K562 (cell line): Measurements from ENCODE around the gene SEC11A. TPM values are rescaled to one million over a fixed set of nuclear protein-coding genes. Genes with fewer than 3 reads are reported as not detected.

Experiments
- ARHGAP35 ChIP-seq: fragments of 450-650 bp; IDR thresholded peaks from 2 replicates; pipeline ENCODE4 v1.6.1; 2018; ENCODE audit not compliant: partially characterized antibody
- ARID2 ChIP-seq: fragments of 450-650 bp; IDR thresholded peaks from 2 replicates; pipeline ENCODE4 v1.6.1; 2017; ENCODE audit warnings: antibody characterized with exemption, mild to moderate bottlenecking
- CCNT2 ChIP-seq: IDR thresholded peaks from 2 replicates; pipeline ENCODE4 v1.6.1; 2011; ENCODE audit warnings: borderline replicate concordance, low read depth, mild to moderate bottlenecking, moderate library complexity, mixed read lengths, low read length; ENCODE audit not compliant: insufficient read length; ENCODE audit errors: extremely low read depth
- CTBP1 ChIP-seq: fragments of 450-650 bp; IDR thresholded peaks from 2 replicates; pipeline ENCODE4 v1.6.1; 2016; ENCODE audit warnings: borderline replicate concordance
- FOXP1 ChIP-seq: sonication (generic); formaldehyde crosslinking; IDR thresholded peaks from 2 replicates; pipeline ENCODE4 v1.8.0; 2022; ENCODE audit warnings: mild to moderate bottlenecking, missing genetic modification reagents
- GABPB1 ChIP-seq: sonication (generic); formaldehyde crosslinking; IDR thresholded peaks from 2 replicates; pipeline ENCODE4 v1.8.0; 2022; ENCODE audit warnings: mild to moderate bottlenecking, missing genetic modification reagents
- HDAC1 ChIP-seq, 2 experiments: fragments of 450-650 bp; IDR thresholded peaks; 2 replicates each; pipeline ENCODE4 v1.6.1; 2016 to 2017; ENCODE audit warnings: inconsistent platforms in 1 of 2, mild to moderate bottlenecking in 1 of 2, moderate library complexity in 1 of 2
- HNRNPLL ChIP-seq: fragments of 200-400 bp; formaldehyde crosslinking; IDR thresholded peaks from 2 replicates; pipeline ENCODE4 v1.6.1; 2017; ENCODE audit warnings: low read length, low read depth, mild to moderate bottlenecking; ENCODE audit not compliant: poor library complexity, severe bottlenecking
- KAT2B ChIP-seq: IDR thresholded peaks from one replicate; pipeline ENCODE4 v1.6.1; 2012; ENCODE audit warnings: low read depth, mild to moderate bottlenecking, control low read depth, inconsistent platforms, low read length, moderate library complexity
- KAT7 ChIP-seq: sonication (generic); formaldehyde crosslinking; IDR thresholded peaks from 2 replicates; pipeline ENCODE4 v1.8.0; 2022; ENCODE audit warnings: missing genetic modification reagents, mild to moderate bottlenecking, borderline replicate concordance
- MEF2A ChIP-seq: IDR thresholded peaks from 2 replicates; pipeline ENCODE4 v1.6.1; 2011; ENCODE audit warnings: low read depth, mild to moderate bottlenecking, low read length, moderate library complexity; ENCODE audit not compliant: control insufficient read depth
- MYC ChIP-seq, 2 experiments: fragments of 250-450 bp in 1 of 2; sonication (Bioruptor Pico) in 1 of 2; IDR thresholded peaks; 2 replicates each; pipeline versions ENCODE4 v1.5.1 to v1.6.1; 2012 to 2021; ENCODE audit warnings: low read depth in 2 of 2, borderline replicate concordance in 1 of 2, improper control_type of control experiment in 1 of 2, low read length in 1 of 2, mild to moderate bottlenecking in 1 of 2, moderate library complexity in 1 of 2
- PHF8 ChIP-seq: fragments of 200-600 bp; sonication (generic); IDR thresholded peaks from 2 replicates; pipeline ENCODE4 v1.6.1; 2012; ENCODE audit warnings: mixed run types, mild to moderate bottlenecking, inconsistent platforms, low read length, moderate library complexity, borderline replicate concordance
- ZFX ChIP-seq: sonication (generic); formaldehyde crosslinking; IDR thresholded peaks from 2 replicates; pipeline ENCODE4 v1.8.0; 2022; ENCODE audit warnings: mild to moderate bottlenecking, missing genetic modification reagents, moderate library complexity
- ZNF431 ChIP-seq: sonication (generic); formaldehyde crosslinking; IDR thresholded peaks from 2 replicates; pipeline ENCODE4 v1.8.0; 2022; ENCODE audit warnings: mild to moderate bottlenecking, missing genetic modification reagents
- polyA plus RNA-seq, 8 experiments: library from polyadenylated mRNA; depleted of rRNA in 4 of 8; stranded (reverse) in 5 of 8; unstranded in 3 of 8; fragments of >200 nt; fragmentation: Nextera tagmentation in 2 of 8; fragmentation: Illumina TruSeq in 1 of 8; extraction: Ambion mirVana in 2 of 8; extraction: Trizol in 1 of 8; gene quantifications; 2 replicates each; pipeline versions ENCODE4 v1.2.1 to v1.2.3, GENCODE V29; 2011 to 2014; ENCODE audit warnings: inconsistent platforms in 1 of 8, missing spikeins in 1 of 8
- total RNA-seq, 7 experiments: library from RNA; depleted of rRNA in 6 of 7; stranded (reverse); fragments of >200 nt in 6 of 7; fragmentation: Illumina TruSeq in 2 of 7; extraction: Trizol in 2 of 7; gene quantifications; 2 replicates each; pipeline versions ENCODE4 v1.2.1 to v1.2.3, GENCODE V29; 2011 to 2021; ENCODE audit warnings: low replicate concordance in 1 of 7
- TF ChIP-seq, protein P1 (sequence below), 2 experiments: IDR thresholded peaks; 2 replicates each; pipeline ENCODE4 v1.6.1; 2011; ENCODE audit warnings: borderline replicate concordance in 1 of 2, control low read depth in 1 of 2, low read depth in 1 of 2, low read length in 1 of 2, mild to moderate bottlenecking in 1 of 2, mixed read lengths in 1 of 2, moderate library complexity in 1 of 2; ENCODE audit not compliant: insufficient read depth in 1 of 2, insufficient read length in 1 of 2, poor library complexity in 1 of 2, severe bottlenecking in 1 of 2; ENCODE audit errors: extremely low read depth in 1 of 2
- TF ChIP-seq, protein P2 (sequence below): sonication (generic); formaldehyde crosslinking; IDR thresholded peaks from 2 replicates; pipeline ENCODE4 v1.8.0; 2022; ENCODE audit warnings: missing genetic modification reagents, mild to moderate bottlenecking, moderate library complexity, borderline replicate concordance
- TF ChIP-seq, protein P3 (sequence below): fragments of 450-650 bp; formaldehyde crosslinking; IDR thresholded peaks from 2 replicates; pipeline ENCODE4 v1.4.0; 2020; ENCODE audit warnings: mild to moderate bottlenecking, moderate library complexity
- TF ChIP-seq, protein P4 (sequence below): sonication (generic); formaldehyde crosslinking; IDR thresholded peaks from 2 replicates; pipeline ENCODE4 v1.8.0; 2022; ENCODE audit warnings: mild to moderate bottlenecking, missing genetic modification reagents, borderline replicate concordance

The SEC11A gene
- total and polyA plus RNA-seq, 9 of the 15 experiments (the other 6 are each of a cell fraction or from before 2014, with no cell fraction given) = 175 to 310 (median 229) TPM

DNA sequence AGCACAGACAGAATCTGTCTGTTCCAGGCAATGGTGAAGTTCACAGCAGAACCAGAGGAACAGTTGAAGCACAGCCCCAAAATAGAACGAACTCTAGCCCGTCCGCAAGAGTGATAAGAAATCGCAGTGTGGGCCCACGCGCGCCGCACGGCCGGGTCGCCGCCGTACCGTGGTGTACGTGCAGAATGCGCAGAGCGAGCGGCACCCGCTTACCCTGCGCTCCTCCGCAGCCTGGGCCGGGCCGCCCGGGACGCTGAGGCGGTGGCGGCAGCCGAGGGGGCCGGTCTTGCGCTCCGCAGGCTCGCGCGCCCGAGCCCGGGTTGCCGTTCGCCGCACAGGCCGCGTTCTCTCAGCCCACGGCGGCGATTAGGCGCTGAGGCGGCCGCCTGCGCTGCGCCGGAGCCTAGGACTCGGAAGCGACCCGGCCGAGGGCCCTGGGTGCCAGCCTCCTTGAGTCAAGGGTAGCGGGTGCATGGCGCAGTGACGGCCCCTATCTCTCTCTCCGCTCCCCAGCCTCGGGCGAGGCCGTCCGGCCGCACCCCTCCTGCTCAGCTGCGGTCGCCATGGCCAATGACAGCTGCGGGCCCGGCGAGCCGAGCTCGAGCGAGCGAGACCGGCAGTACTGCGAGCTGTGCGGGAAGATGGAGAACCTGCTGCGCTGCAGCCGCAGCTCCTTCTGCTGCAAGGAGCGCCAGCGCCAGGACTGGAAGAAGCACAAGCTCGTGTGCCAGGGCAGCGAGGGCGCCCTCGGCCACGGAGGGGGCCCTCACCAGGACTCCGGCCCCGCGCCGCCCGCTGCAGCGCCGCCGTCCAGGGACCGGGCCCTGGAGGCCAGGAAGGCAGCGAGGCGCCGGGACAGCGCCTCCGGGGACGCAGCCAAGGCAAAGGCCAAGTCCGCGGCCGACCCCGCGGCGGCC is 82.4 kb downstream of the SEC11A start (continued):
- TF ChIP-seq, protein P1, sequence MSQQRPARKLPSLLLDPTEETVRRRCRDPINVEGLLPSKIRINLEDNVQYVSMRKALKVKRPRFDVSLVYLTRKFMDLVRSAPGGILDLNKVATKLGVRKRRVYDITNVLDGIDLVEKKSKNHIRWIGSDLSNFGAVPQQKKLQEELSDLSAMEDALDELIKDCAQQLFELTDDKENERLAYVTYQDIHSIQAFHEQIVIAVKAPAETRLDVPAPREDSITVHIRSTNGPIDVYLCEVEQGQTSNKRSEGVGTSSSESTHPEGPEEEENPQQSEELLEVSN (IDR thresholded peaks at IDR 0.05; ENCODE audit: borderline replicate concordance in 1 of 2, extremely low read depth in 1 of 2, insufficient read depth in 1 of 2, insufficient read length in 1 of 2, low read depth in 1 of 2, low read length in 1 of 2, poor library complexity in 1 of 2, severe bottlenecking in 1 of 2) = peak; percentile 23 to 55
- TF ChIP-seq MEF2A (peak; percentile 59; the same call in 1 of the 2 replicates), FOXP1 (CRISPR knock-in tag) (0 out of 2 replicates have a peak, but pooled peaks have one; percentile 17), PHF8 (peak; percentile 53; the same call in 1 of the 2 replicates), MYC (IDR thresholded peaks at IDR 0.05; ENCODE audit: low read depth, low read length) (0 out of 2 replicates have a peak, but pooled peaks have one; percentile 8), MYC (CRISPR knock-in tag; IDR thresholded peaks at IDR 0.05; ENCODE audit: borderline replicate concordance, low read depth) (no peak), KAT2B (no peak), HDAC1 (IDR thresholded peaks at IDR 0.05) (peak in 1 of 2 experiments; percentile 55; a peak in 2 of 4 replicates), KAT7 (CRISPR knock-in tag) (peak; percentile 63; the same call in 1 of the 2 replicates), HNRNPLL (peak; percentile 89), GABPB1 (CRISPR knock-in tag) (peak; percentile 37; the same call in 1 of the 2 replicates), ZNF431 (peak; percentile 63), ZFX (peak; percentile 88), CTBP1 (peak; percentile 71; the same call in 1 of the 2 replicates), ARID2 (no peak), CCNT2 (peak; percentile 40), ARHGAP35 (no peak)
- TF ChIP-seq, protein P2, sequence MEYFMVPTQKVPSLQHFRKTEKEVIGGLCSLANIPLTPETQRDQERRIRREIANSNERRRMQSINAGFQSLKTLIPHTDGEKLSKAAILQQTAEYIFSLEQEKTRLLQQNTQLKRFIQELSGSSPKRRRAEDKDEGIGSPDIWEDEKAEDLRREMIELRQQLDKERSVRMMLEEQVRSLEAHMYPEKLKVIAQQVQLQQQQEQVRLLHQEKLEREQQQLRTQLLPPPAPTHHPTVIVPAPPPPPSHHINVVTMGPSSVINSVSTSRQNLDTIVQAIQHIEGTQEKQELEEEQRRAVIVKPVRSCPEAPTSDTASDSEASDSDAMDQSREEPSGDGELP (CRISPR knock-in tag) = peak; percentile 96
- TF ChIP-seq, protein P3, sequence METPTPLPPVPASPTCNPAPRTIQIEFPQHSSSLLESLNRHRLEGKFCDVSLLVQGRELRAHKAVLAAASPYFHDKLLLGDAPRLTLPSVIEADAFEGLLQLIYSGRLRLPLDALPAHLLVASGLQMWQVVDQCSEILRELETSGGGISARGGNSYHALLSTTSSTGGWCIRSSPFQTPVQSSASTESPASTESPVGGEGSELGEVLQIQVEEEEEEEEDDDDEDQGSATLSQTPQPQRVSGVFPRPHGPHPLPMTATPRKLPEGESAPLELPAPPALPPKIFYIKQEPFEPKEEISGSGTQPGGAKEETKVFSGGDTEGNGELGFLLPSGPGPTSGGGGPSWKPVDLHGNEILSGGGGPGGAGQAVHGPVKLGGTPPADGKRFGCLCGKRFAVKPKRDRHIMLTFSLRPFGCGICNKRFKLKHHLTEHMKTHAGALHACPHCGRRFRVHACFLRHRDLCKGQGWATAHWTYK (CRISPR knock-in tag) = peak; percentile 27; the same call in 1 of the 2 replicates
- TF ChIP-seq, protein P4, sequence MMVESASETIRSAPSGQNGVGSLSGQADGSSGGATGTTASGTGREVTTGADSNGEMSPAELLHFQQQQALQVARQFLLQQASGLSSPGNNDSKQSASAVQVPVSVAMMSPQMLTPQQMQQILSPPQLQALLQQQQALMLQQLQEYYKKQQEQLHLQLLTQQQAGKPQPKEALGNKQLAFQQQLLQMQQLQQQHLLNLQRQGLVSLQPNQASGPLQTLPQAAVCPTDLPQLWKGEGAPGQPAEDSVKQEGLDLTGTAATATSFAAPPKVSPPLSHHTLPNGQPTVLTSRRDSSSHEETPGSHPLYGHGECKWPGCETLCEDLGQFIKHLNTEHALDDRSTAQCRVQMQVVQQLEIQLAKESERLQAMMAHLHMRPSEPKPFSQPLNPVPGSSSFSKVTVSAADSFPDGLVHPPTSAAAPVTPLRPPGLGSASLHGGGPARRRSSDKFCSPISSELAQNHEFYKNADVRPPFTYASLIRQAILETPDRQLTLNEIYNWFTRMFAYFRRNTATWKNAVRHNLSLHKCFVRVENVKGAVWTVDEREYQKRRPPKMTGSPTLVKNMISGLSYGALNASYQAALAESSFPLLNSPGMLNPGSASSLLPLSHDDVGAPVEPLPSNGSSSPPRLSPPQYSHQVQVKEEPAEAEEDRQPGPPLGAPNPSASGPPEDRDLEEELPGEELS (CRISPR knock-in tag) = no peak
